Measurements from ENCODE around the gene RPL37. TPM values are rescaled to one million over a fixed set of nuclear protein-coding genes. Genes with fewer than 3 reads are reported as not detected.

Gene RPL37
- total and polyA plus RNA-seq, 9 of the 15 experiments (the other 6 are each of a cell fraction or from before 2014, with no cell fraction given) = 2,342 to 7,963 (median 4,091) TPM

DNA sequence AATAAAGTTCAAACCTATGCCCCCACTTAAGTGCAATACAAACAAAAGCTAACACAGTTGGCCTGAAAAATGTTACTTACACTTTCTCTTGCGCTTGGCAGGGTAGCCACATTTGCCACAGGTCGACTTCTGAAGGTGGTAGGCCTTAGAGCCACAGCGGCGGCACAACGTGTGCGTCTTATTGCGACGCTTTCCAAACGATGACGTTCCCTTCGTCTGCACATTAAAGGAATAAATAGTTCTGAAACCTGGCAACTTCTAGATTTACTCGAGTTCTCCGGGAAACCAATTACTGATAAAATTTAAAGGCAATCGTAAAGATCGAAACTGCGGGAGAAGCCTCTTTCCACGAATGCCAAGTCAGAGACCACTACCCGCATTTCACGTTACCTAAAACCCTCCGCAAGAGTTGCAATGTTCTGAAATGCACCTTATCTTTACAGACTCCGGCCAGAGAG lies 602 bp downstream of the RPL37 start (continued):
- TF ChIP-seq, protein P1, sequence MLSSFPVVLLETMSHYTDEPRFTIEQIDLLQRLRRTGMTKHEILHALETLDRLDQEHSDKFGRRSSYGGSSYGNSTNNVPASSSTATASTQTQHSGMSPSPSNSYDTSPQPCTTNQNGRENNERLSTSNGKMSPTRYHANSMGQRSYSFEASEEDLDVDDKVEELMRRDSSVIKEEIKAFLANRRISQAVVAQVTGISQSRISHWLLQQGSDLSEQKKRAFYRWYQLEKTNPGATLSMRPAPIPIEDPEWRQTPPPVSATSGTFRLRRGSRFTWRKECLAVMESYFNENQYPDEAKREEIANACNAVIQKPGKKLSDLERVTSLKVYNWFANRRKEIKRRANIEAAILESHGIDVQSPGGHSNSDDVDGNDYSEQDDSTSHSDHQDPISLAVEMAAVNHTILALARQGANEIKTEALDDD (IDR thresholded peaks at IDR 0.05) = no peak
- TF ChIP-seq ZNF165 (CRISPR knock-in tag; IDR thresholded peaks at IDR 0.05; ENCODE audit: borderline replicate concordance) (no peak), ZNF764 (CRISPR knock-in tag; IDR thresholded peaks at IDR 0.05; ENCODE audit: low read depth) (no peak), DPF2 (IDR thresholded peaks at IDR 0.05) (no peak), SIN3A (IDR thresholded peaks at IDR 0.05; ENCODE audit: borderline replicate concordance in 2 of 2, control insufficient read depth in 1 of 2, low read depth in 2 of 2, low read length in 2 of 2) (peak in 1 of 2 experiments; percentile 43; a peak in 1 of 4 replicates), STAT5A (IDR thresholded peaks at IDR 0.05; ENCODE audit: borderline replicate concordance, low read length) (no peak; the same call in 1 of the 2 replicates), KLF10 (CRISPR knock-in tag; IDR thresholded peaks at IDR 0.05) (no peak), MEIS2 (IDR thresholded peaks at IDR 0.05; ENCODE audit: partially characterized antibody) (no peak), ZNF324 (CRISPR knock-in tag; IDR thresholded peaks at IDR 0.05) (0 out of 2 replicates have a peak, but pooled peaks have one; percentile 11), IRF2 (CRISPR knock-in tag; IDR thresholded peaks at IDR 0.05) (no peak), STAT5B (CRISPR knock-in tag; IDR thresholded peaks at IDR 0.05) (no peak), POLR2AphosphoS5 (IDR thresholded peaks at IDR 0.05; ENCODE audit: control insufficient read depth, insufficient read depth, low read depth, low read length) (0 out of 2 replicates have a peak, but pooled peaks have one; percentile 6), POLR2G (IDR thresholded peaks at IDR 0.05; ENCODE audit: low read depth, low read length) (no peak), DIDO1 (tag; IDR thresholded peaks at IDR 0.05; ENCODE audit: low read depth) (no peak), PHF20 (IDR thresholded peaks at IDR 0.05; ENCODE audit: partially characterized antibody) (no peak)
- TF ChIP-seq, protein P2, sequence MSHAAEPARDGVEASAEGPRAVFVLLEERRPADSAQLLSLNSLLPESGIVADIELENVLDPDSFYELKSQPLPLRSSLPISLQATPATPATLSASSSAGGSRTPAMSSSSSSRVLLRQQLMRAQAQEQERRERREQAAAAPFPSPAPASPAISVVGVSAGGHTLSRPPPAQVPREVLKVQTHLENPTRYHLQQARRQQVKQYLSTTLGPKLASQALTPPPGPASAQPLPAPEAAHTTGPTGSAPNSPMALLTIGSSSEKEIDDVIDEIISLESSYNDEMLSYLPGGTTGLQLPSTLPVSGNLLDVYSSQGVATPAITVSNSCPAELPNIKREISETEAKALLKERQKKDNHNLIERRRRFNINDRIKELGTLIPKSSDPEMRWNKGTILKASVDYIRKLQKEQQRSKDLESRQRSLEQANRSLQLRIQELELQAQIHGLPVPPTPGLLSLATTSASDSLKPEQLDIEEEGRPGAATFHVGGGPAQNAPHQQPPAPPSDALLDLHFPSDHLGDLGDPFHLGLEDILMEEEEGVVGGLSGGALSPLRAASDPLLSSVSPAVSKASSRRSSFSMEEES (CRISPR knock-in tag; IDR thresholded peaks at IDR 0.05) = no peak
- TF ChIP-seq, protein P3, sequence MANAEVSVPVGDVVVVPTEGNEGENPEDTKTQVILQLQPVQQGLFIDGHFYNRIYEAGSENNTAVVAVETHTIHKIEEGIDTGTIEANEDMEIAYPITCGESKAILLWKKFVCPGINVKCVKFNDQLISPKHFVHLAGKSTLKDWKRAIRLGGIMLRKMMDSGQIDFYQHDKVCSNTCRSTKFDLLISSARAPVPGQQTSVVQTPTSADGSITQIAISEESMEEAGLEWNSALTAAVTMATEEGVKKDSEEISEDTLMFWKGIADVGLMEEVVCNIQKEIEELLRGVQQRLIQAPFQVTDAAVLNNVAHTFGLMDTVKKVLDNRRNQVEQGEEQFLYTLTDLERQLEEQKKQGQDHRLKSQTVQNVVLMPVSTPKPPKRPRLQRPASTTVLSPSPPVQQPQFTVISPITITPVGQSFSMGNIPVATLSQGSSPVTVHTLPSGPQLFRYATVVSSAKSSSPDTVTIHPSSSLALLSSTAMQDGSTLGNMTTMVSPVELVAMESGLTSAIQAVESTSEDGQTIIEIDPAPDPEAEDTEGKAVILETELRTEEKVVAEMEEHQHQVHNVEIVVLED (CRISPR knock-in tag; IDR thresholded peaks at IDR 0.05) = no peak
- TF ChIP-seq, protein P4, sequence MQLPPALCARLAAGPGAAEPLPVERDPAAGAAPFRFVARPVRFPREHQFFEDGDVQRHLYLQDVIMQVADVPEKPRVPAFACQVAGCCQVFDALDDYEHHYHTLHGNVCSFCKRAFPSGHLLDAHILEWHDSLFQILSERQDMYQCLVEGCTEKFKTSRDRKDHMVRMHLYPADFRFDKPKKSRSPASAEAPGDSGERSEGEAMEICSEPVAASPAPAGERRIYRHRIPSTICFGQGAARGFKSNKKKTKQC (CRISPR knock-in tag; IDR thresholded peaks at IDR 0.05) = no peak
